NCI-H187 treated with DMSO at 0.1 percent for 48 hours (cell line): ENCODE data around the gene ABLIM2.

ENCODE experiments used
- DNase-seq: peaks from one replicate; lab custom pipeline; 2025; lab: John Stamatoyannopoulos, UW

ABLIM2 gene

DNA sequence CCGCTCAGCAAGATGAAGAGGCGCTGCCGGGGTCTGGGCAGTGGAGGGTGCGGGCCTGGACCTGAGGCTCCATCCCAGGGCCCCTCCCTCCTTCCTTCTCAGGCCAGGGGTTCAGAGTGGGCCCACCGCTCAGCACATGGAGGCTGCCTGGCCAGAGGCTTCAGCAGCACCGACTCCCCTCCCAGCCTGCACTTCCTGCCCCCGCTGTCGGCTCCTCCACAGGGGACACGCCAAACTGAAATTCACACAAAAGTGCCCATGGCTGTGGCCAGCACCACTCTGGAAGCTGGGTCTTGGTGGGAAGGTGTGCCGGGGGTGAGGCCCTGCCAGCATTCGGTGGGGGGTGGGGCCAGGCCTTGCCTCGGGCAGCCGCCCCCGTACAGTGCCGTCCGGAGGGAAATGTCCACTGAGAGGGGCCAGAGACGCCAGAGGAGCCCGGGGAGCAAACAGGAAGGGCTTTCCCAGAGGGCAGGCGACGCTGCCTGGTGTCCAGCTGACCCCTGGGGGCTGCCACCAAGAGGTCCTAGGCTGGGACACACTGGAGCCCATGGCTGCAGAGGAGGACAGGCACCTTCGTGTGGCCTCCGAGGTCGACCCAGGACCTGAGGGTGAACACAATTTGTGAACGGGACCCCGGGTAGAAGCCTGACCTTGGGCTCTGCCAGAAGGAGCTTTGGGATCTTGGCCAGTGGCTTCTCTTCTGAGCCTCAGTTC lies 134.4 kb downstream of the ABLIM2 start:
- no peak for DNase-seq

DNA sequence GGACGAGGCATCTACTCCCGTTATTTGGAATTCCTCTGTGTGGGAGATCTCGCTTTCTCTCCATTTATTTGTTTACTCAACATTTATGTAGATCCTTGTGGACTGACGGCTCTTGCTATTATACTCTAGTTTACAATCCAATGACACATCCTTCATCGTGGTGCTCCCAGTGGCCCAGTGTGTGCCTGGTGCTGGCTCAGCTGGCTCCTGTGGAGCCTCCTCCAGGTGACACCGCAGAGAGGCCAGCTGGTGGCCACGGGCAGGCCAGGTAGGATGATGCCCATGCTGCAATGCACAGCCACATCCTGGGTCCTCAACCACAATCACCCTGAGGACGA lies 134.9 kb downstream of the ABLIM2 start:
- no peak for DNase-seq

DNA sequence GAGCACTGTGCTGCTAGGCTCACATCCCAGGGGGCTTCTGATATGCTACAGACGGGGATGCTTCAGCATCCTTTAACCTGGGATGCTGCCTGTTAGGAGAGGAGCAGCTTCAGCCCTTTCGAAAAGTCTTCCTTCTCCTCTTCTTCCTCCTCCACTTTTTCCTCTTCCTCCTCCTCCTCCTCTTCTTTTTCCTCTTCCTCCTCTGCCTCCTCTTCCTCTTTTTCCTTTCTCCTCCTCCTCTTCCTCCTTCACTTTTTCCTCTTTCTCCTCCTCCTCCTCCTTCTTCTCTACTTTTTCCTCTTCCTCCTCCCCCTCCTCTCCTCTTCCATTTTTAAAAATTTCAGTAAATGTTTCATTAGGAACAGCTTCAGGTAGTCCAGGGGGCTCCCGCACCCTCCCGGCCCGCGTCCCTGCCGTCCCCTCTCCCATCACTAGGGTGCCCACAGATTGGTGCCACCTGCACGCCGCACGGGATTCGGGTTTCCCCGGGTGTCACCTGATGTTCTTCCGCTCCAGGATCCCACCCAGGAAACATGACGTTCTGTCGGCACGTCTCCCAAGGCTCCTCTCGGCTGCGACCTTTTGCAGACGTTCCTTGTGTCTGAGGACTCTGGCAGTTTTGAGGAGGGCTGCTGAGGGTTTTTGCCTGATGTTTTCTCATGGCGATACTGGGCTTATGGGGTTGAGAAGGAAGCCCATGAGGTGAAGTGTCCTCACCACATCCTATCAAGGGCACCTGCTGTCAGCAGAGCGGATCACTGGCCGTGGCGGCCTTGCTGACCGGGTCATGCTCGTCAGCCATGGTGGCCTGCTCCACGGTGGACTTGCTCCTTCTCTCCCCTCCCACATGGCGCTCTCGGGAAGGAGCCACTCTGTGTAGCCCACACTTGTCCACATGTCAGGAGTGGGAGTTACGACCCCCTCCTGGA lies 135.6 kb downstream of the ABLIM2 start:
- no peak for DNase-seq

DNA sequence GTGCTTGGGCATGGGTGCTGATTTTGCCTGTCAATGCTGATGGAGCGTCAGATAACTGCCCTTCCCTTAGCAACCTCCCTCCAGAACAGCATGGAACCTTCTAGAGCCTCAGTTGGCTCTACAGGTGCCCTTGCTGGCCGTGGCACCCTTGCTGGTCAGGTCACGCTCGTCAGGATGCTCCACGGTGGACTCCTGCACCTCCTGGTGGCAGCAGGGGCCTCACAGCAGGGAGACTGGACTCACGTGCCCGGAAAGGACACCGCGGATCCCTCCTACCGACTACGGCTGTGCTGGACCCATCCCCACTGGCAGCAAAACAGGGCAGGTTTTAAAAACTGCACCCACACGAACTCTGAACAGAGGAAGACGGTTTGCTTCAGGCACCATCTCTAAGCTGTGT lies 136.8 kb downstream of the ABLIM2 start:
- no peak for DNase-seq

DNA sequence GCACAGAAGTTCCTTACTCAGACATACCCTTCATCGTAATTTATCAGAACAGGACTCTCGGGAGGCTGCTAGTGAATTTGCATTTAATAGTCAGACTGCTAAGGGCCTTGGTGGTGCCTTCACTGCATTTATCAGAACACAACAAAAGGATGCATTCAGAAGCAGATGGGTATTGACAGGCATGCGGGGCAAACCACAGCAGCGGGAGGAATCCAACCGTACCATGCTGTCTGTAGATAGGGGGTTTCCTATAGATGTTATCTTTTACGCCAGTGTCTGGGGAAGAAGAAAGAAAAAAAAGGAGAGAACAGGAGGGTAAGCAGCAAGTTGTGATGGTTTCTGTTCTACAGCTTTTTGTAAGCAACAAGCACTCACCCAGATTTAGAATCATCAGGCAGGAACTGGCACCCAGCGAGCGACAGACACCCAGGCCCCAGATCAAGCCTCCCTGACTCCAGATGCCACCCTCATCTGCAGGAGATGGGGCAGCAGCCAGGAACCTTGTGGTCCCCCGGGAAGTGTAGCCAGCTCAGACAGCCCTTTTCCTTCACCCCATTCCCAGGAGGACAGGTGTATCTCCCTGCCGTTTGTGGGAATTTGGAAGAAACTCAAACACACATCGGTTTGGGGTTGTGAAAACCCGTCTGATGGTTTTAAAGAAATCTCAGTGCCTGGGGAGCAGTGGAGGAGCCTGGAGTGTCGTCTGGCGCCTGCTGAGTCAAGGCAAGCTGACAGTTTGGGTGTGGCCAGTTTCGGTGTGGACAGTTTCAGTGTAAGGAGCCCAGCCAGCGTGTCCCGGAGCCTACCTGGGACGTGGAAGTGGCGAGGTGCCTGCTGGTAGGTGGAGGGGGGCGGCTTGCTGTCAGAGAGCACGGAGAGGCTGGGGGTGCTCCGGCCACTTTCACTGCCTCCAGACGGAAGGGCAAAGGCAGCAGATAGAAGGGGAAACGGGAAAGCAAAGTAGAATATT lies 138.9 kb downstream of the ABLIM2 start:
- DNase-seq: peak; percentile 51

DNA sequence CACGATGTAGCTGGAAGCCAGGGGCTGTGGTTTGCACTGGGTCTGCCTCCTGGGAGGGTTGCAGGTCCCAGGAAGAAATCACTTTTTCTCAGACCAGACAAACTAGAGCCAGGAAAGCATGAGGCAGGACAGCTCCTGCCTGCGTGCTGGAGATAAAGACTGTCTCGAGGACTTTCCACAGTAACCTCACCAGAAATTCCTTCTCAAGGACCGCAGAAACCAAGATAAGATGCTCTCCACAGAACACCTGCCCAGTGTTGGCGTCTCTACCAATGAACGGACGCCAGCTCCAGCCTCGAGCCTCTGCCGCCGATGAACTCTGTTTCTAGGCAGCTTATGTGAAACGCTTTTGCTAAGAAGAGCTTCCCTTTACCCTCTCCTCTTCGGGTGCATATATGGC lies 142.1 kb downstream of the ABLIM2 start:
- peak; percentile 84 for DNase-seq

DNA sequence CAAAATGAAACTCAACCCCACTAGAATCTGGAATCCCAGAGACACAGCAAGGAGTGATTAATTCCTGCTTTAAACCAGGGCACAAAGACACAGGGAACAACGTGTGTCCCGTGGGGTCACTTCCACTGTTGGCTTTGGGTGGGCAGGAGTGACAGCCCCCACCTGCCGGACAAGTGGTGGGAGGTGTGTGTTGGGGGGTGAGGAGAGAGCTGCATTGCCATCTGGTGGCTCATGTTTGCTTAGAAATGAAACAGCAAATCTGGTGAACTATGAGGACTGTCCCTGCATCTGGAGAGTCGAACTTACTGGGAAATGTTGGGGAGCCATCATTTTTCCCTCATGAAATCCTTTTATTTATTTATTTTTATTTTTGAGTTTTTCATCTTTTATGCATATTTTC lies 143.1 kb downstream of the ABLIM2 start:
- DNase-seq: no peak

DNA sequence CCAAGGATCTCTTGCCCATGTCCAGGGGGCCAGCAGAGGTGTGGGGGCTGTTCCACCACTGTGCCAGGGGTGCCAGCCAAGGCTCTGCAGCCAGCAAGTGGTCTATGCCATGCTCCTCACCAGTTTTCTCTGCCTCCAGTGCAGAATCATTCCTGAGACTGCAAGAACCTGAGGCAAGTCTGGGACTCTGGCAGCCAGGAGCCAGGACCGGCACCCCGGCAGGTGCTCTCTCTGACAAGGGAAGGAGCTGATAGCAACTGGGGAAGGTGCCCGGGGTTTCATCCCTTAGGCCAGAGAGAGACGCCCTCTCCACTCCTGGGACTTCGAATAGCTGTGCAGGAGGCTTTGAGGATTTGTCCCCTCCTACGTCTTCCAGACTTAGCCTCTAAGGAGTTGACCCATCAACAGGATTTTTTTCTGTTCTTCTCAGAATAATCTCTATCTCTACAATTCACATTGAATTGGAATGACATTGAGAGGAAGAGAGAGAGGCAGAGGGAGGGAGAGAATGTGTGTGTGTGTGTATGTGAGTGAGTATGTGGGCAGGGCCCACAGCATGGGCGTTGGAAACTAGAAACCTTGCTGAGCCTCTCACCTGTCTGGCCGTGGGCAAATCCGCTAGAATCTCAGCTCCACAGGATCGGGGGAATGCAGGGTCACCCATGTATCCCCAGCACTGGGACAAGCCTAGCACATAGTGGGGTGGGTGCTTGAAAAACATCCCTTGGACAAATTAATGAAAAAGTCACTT lies 144.5 kb downstream of the ABLIM2 start:
- no peak for DNase-seq

DNA sequence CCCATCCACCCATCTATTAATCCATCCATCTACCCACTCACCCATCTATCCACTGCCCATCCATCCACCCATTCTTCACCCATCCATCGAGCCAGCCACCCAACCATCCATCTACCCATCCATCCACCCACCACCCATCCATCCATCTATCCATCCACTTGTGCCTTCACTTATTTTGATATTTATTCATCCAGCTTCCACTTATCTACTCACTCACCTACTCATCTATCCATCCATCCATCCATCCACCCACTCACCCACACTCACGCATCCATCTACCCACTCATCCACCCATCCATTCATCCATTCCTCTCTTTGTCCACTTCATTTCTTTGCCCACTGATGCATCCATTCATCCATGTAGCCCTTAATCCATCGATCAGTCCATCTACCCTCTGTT lies 146.1 kb downstream of the ABLIM2 start:
- DNase-seq: no peak

DNA sequence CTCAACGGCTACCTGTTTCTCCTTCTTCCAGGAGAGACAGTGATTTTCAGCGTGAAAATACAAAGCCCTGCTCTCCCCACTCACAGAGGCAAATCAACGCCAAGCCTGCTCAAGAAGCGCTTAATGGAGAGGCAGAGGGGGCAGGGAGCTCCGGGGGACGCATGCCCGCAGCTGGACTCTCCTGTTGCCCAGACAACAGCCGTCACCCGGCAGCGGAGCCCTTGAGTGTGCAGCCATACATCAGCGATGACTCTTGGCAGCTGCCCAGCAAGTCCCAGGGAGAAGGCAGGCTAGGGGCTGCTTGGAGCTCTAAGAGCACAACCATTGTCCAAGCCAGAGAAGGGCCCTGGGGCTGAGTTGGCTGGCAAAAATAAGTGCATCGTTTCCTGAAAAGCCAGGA lies 148.0 kb downstream of the ABLIM2 start:
- DNase-seq: peak; percentile 96

DNA sequence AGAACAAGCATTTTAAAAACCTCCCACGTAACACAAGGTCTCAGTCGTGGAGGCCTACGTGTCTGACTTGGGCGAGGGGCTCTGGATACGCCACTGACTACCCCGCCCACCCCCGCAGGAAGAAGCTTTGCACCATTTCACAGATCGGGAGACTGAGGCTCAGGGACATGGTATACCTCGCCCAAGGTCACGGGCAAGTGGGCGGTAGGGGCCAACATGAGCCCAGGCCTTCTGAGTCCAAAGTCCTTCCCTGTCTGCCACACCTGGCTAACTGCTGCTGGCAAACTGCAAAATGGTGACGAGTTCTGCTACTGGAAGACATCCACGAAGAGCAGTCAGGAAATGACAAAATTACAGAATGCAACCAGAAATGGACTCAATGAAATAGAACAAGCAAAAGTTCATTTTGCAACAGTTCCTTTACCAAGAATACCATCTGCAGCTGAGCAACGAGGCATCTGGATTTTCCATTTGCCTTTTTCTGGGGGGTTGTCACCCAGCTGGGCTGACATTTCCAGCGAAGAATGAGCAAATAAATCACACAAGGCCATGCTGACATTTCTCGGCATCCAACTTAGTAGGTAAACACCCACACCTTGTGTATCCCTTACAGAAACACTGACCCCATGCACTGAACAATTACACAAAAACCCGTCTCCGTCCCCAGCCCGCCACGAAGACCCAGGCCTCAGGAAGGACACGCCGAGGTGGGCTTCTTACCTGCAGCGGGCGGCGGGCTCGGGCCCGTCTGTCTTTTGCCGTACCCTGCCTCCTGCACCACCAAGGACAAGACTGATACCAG lies 148.7 kb downstream of the ABLIM2 start:
- no peak for DNase-seq

DNA sequence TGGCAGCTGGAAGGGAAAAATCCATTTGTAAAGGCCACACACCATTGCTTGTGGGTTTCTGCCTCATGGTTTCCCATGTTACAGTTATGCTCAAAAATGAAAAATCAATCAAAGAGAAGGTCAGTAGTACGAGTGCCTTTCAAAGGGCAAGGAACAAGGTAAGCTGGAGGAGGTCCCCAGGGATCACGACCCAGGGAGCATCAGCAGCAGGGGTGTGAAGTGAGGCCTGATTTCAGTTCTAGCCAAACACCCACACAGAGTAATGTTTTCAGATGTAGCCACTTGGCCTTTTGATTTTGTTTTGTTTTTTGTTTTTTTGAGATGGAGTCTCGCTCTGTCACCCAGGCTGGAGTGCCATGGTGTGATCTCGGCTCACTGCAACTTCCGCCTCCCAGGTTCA lies 149.5 kb downstream of the ABLIM2 start:
- no peak for DNase-seq

DNA sequence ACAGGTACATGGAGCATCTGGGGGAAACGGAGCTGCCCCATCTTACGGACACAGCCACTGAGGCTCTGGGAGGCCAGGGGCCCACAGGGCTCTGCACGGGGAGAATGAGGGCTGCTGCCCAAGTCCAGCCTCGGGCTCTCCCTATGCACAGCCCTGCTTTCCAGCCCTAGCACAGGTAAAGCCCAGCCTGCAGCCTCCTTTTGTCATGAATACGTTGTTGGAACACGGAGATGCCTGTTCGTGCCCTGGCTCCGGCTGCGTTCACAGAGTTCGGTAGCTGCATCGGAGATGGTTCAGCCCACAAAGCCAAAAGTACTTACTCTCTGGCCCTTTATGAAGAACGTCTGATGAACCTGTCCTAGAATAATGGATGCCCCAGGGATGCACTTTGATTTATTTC lies 150.2 kb downstream of the ABLIM2 start:
- peak; percentile 27 for DNase-seq

DNA sequence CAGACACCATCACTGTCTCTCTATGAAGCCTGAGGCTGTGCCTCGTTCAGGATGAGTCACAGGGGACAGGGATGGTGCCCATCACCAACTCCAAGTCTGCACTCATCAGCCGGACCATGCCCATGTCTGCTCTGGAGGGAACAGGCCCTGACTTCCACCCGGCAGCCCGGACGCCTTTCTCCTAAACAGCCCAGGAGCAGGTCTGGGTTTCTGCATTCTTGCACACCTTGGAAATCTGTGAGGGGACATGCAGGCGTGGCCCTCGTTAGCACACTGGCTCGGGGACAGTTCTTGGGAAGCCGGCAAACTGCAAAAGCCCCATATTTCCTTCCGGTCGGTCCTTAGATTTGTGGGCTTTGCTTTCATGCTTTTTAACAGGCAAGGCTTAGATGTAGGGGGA lies 151.0 kb downstream of the ABLIM2 start:
- no peak for DNase-seq

DNA sequence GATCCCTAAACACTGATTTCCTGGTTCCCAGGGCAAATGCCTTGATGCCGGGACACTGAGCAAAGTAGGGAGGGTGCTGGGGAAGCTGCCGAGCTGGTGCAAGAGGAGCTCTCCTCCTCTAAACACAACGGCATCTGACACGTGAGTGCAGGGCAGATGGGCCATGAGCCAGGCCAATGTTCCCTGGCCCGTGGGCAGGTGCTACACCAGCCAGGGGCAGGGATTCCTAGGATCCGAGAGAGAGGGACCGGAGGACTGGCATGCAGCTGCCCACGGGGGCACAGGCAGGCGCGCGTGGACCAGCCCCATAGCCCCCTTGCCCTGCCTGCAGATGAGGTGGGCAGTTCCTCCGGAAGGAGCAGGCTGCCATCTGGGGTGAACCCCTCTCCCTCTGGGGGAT lies 152.1 kb downstream of the ABLIM2 start:
- no peak for DNase-seq

DNA sequence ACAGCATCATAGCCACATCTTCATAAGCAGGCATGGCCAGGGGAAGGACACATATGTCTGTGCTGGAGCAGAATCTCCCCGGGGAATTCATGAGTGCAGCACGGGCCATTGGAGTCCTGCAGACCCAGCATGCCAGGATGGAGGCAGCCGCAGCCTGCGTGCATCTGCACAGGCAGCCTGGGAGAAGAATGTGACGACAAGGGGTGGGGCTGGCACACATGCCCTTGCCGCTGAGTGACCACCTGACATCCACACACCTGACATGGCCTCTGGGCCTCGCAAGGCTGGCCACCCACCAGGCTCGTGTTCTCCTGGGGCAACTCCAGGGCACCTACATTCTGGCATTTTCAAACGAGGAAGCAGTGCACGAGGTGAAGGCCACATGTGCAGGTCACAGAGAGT lies 152.8 kb downstream of the ABLIM2 start:
- DNase-seq: no peak

DNA sequence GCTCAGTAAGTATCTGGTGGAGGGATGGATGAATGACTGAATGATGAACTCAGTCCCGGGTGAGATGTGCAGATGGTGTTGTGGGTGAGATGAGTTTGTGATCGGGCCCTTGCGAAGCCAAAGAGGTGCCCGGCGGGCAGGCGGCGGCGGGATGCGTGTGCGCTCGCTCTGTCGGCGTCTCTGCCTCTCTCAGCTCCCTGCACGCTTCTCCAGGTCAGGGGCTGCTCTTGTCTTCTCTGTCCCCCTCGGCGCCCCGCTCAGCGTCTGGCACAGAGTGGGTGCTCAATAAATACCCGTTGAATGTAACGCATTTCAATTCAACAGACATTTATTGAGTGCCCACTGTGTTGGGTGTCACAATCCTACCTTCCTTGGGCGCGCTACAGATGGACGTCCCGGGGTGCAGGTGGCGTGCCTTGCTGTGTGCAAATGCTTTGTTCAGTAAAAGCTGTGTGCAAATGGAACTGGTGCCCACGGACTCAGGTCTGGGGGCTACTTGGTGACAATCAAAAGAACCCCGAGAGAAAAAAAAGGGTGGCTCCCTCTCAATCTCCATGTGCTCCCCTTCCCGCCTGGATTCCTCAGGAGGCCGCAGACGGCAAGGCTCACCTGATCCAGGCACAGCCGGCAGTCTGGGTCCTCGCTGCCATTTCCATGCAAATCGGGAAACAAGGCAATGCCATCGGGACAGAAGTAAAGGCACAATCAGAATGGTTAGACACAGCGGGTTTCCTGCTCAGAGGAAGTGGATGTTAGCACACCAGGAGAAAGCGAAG lies 153.4 kb downstream of the ABLIM2 start:
- no peak for DNase-seq

DNA sequence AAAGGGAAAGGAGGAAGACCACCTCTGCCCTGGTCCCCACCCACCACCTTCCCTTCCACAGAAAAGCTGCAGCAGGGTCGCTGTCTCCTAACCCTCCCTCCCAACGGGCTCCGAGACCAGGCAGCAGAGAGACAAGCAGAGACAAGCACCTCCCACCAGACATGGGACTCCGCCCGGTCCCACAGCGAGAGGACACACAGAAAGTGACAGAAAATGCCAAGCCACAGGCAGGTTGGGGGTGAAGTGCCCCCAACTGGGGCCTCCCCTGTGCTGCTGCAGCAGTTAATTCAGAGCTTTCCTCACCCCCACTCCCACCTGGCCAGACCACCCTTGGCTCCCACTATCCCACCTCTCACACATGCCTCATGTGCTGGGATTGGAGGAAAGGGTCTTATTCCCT lies 154.5 kb downstream of the ABLIM2 start:
- no peak for DNase-seq

DNA sequence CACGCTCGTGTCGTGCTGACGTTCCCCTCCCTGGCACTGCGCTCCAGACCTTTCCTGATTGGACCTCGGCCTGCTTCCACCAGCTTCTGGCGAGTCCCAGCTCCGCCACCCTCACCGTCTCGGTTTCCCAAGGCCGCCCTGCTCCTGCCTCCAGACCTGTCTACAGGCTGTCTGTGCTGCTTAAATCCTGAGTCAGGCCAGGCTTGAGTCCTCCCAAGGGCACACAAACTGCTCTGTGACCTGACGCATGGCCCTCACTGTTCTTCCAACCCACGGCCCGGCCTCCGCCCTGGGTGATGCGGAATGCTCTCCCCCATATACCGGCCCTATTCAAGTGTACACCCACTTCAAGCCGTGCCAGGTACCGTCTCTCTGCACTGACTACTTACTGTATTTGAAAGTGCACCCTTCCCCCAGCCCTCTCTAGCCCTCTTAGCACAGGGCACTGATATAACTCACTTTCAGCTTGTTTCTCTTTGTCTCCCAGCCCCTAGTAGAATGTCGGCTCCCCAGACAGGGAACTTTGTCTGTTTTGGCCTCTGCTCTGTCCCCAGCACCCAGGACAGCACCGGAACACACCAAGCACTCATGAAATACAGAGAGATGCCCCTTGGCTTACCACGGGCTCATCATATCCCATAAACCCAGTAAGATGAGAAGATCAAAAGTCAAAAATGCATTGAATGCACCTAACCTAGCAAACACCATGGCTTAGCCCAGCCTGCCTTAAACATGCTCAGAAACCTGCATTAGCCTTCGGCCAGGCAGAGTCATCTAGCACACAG lies 155.9 kb downstream of the ABLIM2 start:
- no peak for DNase-seq
